SU-DHL-6 (cell line): ENCODE measurements around the gene PMEPA1.

Experiments
- EZH2phosphoT487 ChIP-seq: fragments of 200-600 bp; sonication (generic), shearing (Covaris generic); conservative IDR thresholded peaks from 2 replicates; pipeline ENCODE4 v1.6.1; 2018; ENCODE audit warnings: mild to moderate bottlenecking, antibody characterized with exemption, low read length, moderate library complexity, mixed read lengths
- TF ChIP-seq, protein P1 (sequence below): fragments of 200-600 bp; sonication (generic); IDR thresholded peaks from one replicate; pipeline ENCODE4 v1.5.1; 2017; ENCODE audit warnings: antibody characterized with exemption, mild to moderate bottlenecking, low read length, moderate library complexity; ENCODE audit not compliant: insufficient read depth, poor library complexity, severe bottlenecking

GRCh38 chr20:57688864-57689263 lies 21.0 kb downstream of the PMEPA1 start:
- no peak for TF ChIP-seq EZH2phosphoT487
- TF ChIP-seq, protein P1, sequence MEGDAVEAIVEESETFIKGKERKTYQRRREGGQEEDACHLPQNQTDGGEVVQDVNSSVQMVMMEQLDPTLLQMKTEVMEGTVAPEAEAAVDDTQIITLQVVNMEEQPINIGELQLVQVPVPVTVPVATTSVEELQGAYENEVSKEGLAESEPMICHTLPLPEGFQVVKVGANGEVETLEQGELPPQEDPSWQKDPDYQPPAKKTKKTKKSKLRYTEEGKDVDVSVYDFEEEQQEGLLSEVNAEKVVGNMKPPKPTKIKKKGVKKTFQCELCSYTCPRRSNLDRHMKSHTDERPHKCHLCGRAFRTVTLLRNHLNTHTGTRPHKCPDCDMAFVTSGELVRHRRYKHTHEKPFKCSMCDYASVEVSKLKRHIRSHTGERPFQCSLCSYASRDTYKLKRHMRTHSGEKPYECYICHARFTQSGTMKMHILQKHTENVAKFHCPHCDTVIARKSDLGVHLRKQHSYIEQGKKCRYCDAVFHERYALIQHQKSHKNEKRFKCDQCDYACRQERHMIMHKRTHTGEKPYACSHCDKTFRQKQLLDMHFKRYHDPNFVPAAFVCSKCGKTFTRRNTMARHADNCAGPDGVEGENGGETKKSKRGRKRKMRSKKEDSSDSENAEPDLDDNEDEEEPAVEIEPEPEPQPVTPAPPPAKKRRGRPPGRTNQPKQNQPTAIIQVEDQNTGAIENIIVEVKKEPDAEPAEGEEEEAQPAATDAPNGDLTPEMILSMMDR = no peak
